SK-N-SH treated with all-trans-retinoic acid at 6 μM for 48 hours (cell line): ENCODE measurements around the gene ATRNL1.

Experiments
- ATAC-seq: fragments of 200-7000 bp; cut with Tn5 transposase; 3 replicates; pipeline ENCODE4 v1.9.1; 2020; ENCODE audit warnings: mild to moderate bottlenecking, moderate library complexity
- ARNTL ChIP-seq: fragments of 450-650 bp; formaldehyde crosslinking; IDR thresholded peaks from 2 replicates; pipeline ENCODE4 v1.5.0; 2020; ENCODE audit warnings: low read depth, mild to moderate bottlenecking, moderate library complexity, borderline replicate concordance
- BACH2 ChIP-seq: fragments of 250-450 bp; sonication (Bioruptor Pico); IDR thresholded peaks from 2 replicates; pipeline ENCODE4 v1.9.0; 2021; ENCODE audit warnings: mild to moderate bottlenecking, borderline replicate concordance
- CSDC2 ChIP-seq: fragments of 250-450 bp; sonication (Bioruptor Pico); IDR thresholded peaks from 2 replicates; pipeline ENCODE4 v1.5.0; 2020; ENCODE audit warnings: mild to moderate bottlenecking, moderate library complexity
- CSRNP3 ChIP-seq: fragments of 250-450 bp; sonication (Bioruptor Pico); IDR thresholded peaks from 2 replicates; pipeline ENCODE4 v1.5.1; 2021; ENCODE audit warnings: mild to moderate bottlenecking, moderate library complexity
- ESRRG ChIP-seq: fragments of 250-450 bp; sonication (Bioruptor Pico); IDR thresholded peaks from 2 replicates; pipeline ENCODE4 v1.6.1; 2021; ENCODE audit warnings: mild to moderate bottlenecking
- GLIS3 ChIP-seq: fragments of 250-450 bp; sonication (Bioruptor Pico); IDR thresholded peaks from 2 replicates; pipeline ENCODE4 v1.5.0; 2020; ENCODE audit warnings: mild to moderate bottlenecking, moderate library complexity
- ISL1 ChIP-seq: fragments of 250-450 bp; sonication (Bioruptor Pico); IDR thresholded peaks from 2 replicates; pipeline ENCODE4 v2.1.2; 2022; ENCODE audit warnings: mild to moderate bottlenecking, moderate library complexity
- OSR1 ChIP-seq: fragments of 250-450 bp; sonication (Bioruptor Pico); IDR thresholded peaks from 2 replicates; pipeline ENCODE4 v1.8.0; 2022; ENCODE audit warnings: moderate library complexity, mild to moderate bottlenecking, inconsistent platforms
- PPARA ChIP-seq: fragments of 250-450 bp; sonication (Bioruptor Pico); IDR thresholded peaks from 2 replicates; pipeline ENCODE4 v1.5.0; 2020; ENCODE audit warnings: mild to moderate bottlenecking, borderline replicate concordance
- RARB ChIP-seq: fragments of 250-450 bp; sonication (Bioruptor Pico); IDR thresholded peaks from 2 replicates; pipeline ENCODE4 v1.8.0; 2021; ENCODE audit warnings: mild to moderate bottlenecking, moderate library complexity
- SNAI2 ChIP-seq: fragments of 250-450 bp; sonication (Bioruptor Pico); IDR thresholded peaks from 2 replicates; pipeline ENCODE4 v1.5.0; 2020; ENCODE audit warnings: mild to moderate bottlenecking, moderate library complexity
- TCF4 ChIP-seq: fragments of 250-450 bp; sonication (Bioruptor Pico); IDR thresholded peaks from 2 replicates; pipeline ENCODE4 v1.8.0; 2021; ENCODE audit warnings: mild to moderate bottlenecking, moderate library complexity, borderline replicate concordance
- TOX ChIP-seq: fragments of 250-450 bp; sonication (Bioruptor Pico); IDR thresholded peaks from 2 replicates; pipeline ENCODE4 v1.8.0; 2021; ENCODE audit warnings: mild to moderate bottlenecking, moderate library complexity, borderline replicate concordance
- ZC3H10 ChIP-seq: fragments of 250-450 bp; sonication (Bioruptor Pico); IDR thresholded peaks from 2 replicates; pipeline ENCODE4 v1.5.1; 2021; ENCODE audit warnings: mild to moderate bottlenecking, moderate library complexity
- ZFP3 ChIP-seq: fragments of 250-450 bp; sonication (Bioruptor Pico); IDR thresholded peaks from 2 replicates; pipeline ENCODE4 v1.5.0; 2020; ENCODE audit warnings: mild to moderate bottlenecking, moderate library complexity
- ZFP30 ChIP-seq: fragments of 450-650 bp; formaldehyde crosslinking; IDR thresholded peaks from 2 replicates; pipeline ENCODE4 v1.5.0; 2022; ENCODE audit warnings: mild to moderate bottlenecking, moderate library complexity
- ZNF565 ChIP-seq: fragments of 450-650 bp; formaldehyde crosslinking; conservative IDR thresholded peaks from 2 replicates; pipeline ENCODE4 v1.5.0; 2020; ENCODE audit warnings: low read depth, mild to moderate bottlenecking, moderate library complexity
- ZNF70 ChIP-seq: fragments of 450-650 bp; formaldehyde crosslinking; IDR thresholded peaks from 2 replicates; pipeline ENCODE4 v1.5.0; 2020; ENCODE audit warnings: mild to moderate bottlenecking, moderate library complexity
- ZNF8 ChIP-seq: fragments of 450-650 bp; formaldehyde crosslinking; IDR thresholded peaks from 2 replicates; pipeline ENCODE4 v1.5.0; 2020; ENCODE audit warnings: mild to moderate bottlenecking, moderate library complexity
- TF ChIP-seq, protein P1 (sequence below): fragments of 250-450 bp; sonication (Bioruptor Pico); IDR thresholded peaks from 2 replicates; pipeline ENCODE4 v1.5.0; 2020; ENCODE audit warnings: mild to moderate bottlenecking, moderate library complexity
- TF ChIP-seq, protein P2 (sequence below): fragments of 250-450 bp; sonication (Bioruptor Pico); IDR thresholded peaks from 2 replicates; pipeline ENCODE4 v1.8.0; 2021; ENCODE audit warnings: low read depth, mild to moderate bottlenecking, moderate library complexity, borderline replicate concordance
- TF ChIP-seq, protein P3 (sequence below): fragments of 250-450 bp; sonication (Bioruptor Pico); IDR thresholded peaks from 2 replicates; pipeline ENCODE4 v1.8.0; 2020; ENCODE audit warnings: mild to moderate bottlenecking, moderate library complexity, borderline replicate concordance
- TF ChIP-seq, protein P4 (sequence below): fragments of 250-450 bp; sonication (Bioruptor Pico); IDR thresholded peaks from 2 replicates; pipeline ENCODE4 v1.5.1; 2020; ENCODE audit warnings: low read depth, mild to moderate bottlenecking, moderate library complexity

Gene ATRNL1

GRCh38 chr10:115867305-115867704, 774.1 kb downstream of the ATRNL1 start:
- TF ChIP-seq CSRNP3 (CRISPR knock-in tag) (no peak), ZFP30 (CRISPR knock-in tag) (no peak), ESRRG (CRISPR knock-in tag) (no peak), ZC3H10 (no peak), ZNF70 (CRISPR knock-in tag) (no peak)
- TF ChIP-seq, protein P1, sequence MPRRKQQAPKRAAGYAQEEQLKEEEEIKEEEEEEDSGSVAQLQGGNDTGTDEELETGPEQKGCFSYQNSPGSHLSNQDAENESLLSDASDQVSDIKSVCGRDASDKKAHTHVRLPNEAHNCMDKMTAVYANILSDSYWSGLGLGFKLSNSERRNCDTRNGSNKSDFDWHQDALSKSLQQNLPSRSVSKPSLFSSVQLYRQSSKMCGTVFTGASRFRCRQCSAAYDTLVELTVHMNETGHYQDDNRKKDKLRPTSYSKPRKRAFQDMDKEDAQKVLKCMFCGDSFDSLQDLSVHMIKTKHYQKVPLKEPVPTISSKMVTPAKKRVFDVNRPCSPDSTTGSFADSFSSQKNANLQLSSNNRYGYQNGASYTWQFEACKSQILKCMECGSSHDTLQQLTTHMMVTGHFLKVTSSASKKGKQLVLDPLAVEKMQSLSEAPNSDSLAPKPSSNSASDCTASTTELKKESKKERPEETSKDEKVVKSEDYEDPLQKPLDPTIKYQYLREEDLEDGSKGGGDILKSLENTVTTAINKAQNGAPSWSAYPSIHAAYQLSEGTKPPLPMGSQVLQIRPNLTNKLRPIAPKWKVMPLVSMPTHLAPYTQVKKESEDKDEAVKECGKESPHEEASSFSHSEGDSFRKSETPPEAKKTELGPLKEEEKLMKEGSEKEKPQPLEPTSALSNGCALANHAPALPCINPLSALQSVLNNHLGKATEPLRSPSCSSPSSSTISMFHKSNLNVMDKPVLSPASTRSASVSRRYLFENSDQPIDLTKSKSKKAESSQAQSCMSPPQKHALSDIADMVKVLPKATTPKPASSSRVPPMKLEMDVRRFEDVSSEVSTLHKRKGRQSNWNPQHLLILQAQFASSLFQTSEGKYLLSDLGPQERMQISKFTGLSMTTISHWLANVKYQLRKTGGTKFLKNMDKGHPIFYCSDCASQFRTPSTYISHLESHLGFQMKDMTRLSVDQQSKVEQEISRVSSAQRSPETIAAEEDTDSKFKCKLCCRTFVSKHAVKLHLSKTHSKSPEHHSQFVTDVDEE (CRISPR knock-in tag) = no peak
- no peak for ATAC-seq

GRCh38 chr10:115871855-115872254, 778.7 kb downstream of the ATRNL1 start:
- no peak for ATAC-seq

More at GRCh38 chr10:115871855-115872254, 778.7 kb downstream of the ATRNL1 start:
- TF ChIP-seq TCF4 (peak; percentile 65; the same call in 1 of the 2 replicates), ISL1 (peak; percentile 58), ZFP3 (CRISPR knock-in tag) (no peak), ZNF70 (CRISPR knock-in tag) (no peak), ZC3H10 (no peak), ZNF8 (CRISPR knock-in tag) (peak; percentile 28; the same call in 1 of the 2 replicates), ESRRG (CRISPR knock-in tag) (no peak), CSDC2 (CRISPR knock-in tag) (no peak), ZNF565 (no peak), BACH2 (CRISPR knock-in tag) (no peak), PPARA (CRISPR knock-in tag) (peak; percentile 41; the same call in 1 of the 2 replicates), TOX (CRISPR knock-in tag) (no peak), OSR1 (CRISPR knock-in tag) (no peak), GLIS3 (CRISPR knock-in tag) (no peak), ZFP30 (CRISPR knock-in tag) (no peak), CSRNP3 (CRISPR knock-in tag) (no peak), RARB (no peak), ARNTL (CRISPR knock-in tag) (no peak), SNAI2 (CRISPR knock-in tag) (no peak)
- TF ChIP-seq, protein P2, sequence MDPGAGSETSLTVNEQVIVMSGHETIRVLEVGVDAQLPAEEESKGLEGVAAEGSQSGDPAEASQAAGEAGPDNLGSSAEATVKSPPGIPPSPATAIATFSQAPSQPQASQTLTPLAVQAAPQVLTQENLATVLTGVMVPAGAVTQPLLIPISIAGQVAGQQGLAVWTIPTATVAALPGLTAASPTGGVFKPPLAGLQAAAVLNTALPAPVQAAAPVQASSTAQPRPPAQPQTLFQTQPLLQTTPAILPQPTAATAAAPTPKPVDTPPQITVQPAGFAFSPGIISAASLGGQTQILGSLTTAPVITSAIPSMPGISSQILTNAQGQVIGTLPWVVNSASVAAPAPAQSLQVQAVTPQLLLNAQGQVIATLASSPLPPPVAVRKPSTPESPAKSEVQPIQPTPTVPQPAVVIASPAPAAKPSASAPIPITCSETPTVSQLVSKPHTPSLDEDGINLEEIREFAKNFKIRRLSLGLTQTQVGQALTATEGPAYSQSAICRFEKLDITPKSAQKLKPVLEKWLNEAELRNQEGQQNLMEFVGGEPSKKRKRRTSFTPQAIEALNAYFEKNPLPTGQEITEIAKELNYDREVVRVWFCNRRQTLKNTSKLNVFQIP (CRISPR knock-in tag) = no peak
- TF ChIP-seq, protein P3, sequence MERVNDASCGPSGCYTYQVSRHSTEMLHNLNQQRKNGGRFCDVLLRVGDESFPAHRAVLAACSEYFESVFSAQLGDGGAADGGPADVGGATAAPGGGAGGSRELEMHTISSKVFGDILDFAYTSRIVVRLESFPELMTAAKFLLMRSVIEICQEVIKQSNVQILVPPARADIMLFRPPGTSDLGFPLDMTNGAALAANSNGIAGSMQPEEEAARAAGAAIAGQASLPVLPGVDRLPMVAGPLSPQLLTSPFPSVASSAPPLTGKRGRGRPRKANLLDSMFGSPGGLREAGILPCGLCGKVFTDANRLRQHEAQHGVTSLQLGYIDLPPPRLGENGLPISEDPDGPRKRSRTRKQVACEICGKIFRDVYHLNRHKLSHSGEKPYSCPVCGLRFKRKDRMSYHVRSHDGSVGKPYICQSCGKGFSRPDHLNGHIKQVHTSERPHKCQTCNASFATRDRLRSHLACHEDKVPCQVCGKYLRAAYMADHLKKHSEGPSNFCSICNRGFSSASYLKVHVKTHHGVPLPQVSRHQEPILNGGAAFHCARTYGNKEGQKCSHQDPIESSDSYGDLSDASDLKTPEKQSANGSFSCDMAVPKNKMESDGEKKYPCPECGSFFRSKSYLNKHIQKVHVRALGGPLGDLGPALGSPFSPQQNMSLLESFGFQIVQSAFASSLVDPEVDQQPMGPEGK = no peak
- TF ChIP-seq, protein P1 (CRISPR knock-in tag) = peak; percentile 66; the same call in 1 of the 2 replicates
- TF ChIP-seq, protein P4, sequence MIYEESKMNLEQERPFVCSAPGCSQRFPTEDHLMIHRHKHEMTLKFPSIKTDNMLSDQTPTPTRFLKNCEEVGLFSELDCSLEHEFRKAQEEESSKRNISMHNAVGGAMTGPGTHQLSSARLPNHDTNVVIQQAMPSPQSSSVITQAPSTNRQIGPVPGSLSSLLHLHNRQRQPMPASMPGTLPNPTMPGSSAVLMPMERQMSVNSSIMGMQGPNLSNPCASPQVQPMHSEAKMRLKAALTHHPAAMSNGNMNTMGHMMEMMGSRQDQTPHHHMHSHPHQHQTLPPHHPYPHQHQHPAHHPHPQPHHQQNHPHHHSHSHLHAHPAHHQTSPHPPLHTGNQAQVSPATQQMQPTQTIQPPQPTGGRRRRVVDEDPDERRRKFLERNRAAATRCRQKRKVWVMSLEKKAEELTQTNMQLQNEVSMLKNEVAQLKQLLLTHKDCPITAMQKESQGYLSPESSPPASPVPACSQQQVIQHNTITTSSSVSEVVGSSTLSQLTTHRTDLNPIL (CRISPR knock-in tag) = no peak
